Activated CD8-positive, alpha-beta T cell treated with anti-CD3 and anti-CD28 coated beads for 36 hours (primary cell): Measurements from ENCODE around the gene ERBB4. TPM values are rescaled to one million over a fixed set of nuclear protein-coding genes. Genes with fewer than 3 reads are reported as not detected.
"Not testable (repeated sequence)": the region's sequence is repeated elsewhere in the genome, so short reads cannot be mapped to it uniquely, and the experiment has no call there.

ENCODE experiments used
- ATAC-seq: fragments of 200-7000 bp; cut with Tn5 transposase; one replicate; pipeline ENCODE4 v1.10.0; 2021; ENCODE audit warnings: mild to moderate bottlenecking, moderate library complexity
- CTCF ChIA-PET: fragments of 350-600 bp; sonication (Branson Sonifier 250); formaldehyde crosslinking; loops from one replicate; lab custom pipeline; 2021; ENCODE audit warnings: antibody characterized with exemption; lab: Charles Lee
- POLR2A ChIA-PET: fragments of 350-600 bp; sonication (Branson Sonifier 250); formaldehyde crosslinking; loops from one replicate; lab custom pipeline; 2021; ENCODE audit warnings: antibody characterized with exemption; lab: Charles Lee
- DNase-seq: peaks from one replicate; pipeline ENCODE4 v3.0.0-alpha.2; 2020
- H3K27ac Mint-ChIP-seq: one replicate; pipeline ENCODE4 v1.8.0; 2021; ENCODE audit warnings: mild to moderate bottlenecking, mixed read lengths
- H3K27me3 Mint-ChIP-seq: one replicate; pipeline ENCODE4 v1.8.0; 2021; ENCODE audit warnings: mixed read lengths
- H3K36me3 Mint-ChIP-seq: one replicate; pipeline ENCODE4 v1.8.0; 2021; ENCODE audit warnings: low read depth, mixed read lengths
- H3K4me1 Mint-ChIP-seq: one replicate; pipeline ENCODE4 v1.8.0; 2021; ENCODE audit warnings: low read depth, mixed read lengths
- H3K4me3 Mint-ChIP-seq: one replicate; pipeline ENCODE4 v1.8.0; 2021; ENCODE audit warnings: mild to moderate bottlenecking, moderate library complexity, mixed read lengths
- H3K9me3 Mint-ChIP-seq: one replicate; pipeline ENCODE4 v1.8.0; 2021; ENCODE audit warnings: mixed read lengths
- intact Hi-C: fragments of 100-400 bp; cut with micrococcal nuclease; formaldehyde crosslinking; loops from one replicate; pipeline ENCODE4 v1.10.0; 2022
- total RNA-seq, 2 experiments: library from RNA; stranded (reverse); gene quantifications; one replicate each; pipeline ENCODE4 v1.2.3, GENCODE V29; 2021
- TF ChIP-seq, protein P1 (sequence below): fragments of 200-600 bp; IDR thresholded peaks from one replicate; pipeline ENCODE4 v1.8.0; 2022; ENCODE audit warnings: antibody characterized with exemption, mild to moderate bottlenecking

The ERBB4 gene
- total RNA-seq, 2 experiments from 2014 or later = not detected

GRCh38 chr2:212245880-212246279, 292.7 kb downstream of the ERBB4 start:
- Mint-ChIP-seq H3K36me3 (no peaks in the 10 kb centered on the region), H3K27ac (no peak overlapping the region), H3K27me3 (no peaks in the 10 kb centered on the region), H3K9me3 (no peaks in the 10 kb centered on the region), H3K4me3 (no peak overlapping the region), H3K4me1 (no peaks in the 10 kb centered on the region)
- TF ChIP-seq, protein P1, sequence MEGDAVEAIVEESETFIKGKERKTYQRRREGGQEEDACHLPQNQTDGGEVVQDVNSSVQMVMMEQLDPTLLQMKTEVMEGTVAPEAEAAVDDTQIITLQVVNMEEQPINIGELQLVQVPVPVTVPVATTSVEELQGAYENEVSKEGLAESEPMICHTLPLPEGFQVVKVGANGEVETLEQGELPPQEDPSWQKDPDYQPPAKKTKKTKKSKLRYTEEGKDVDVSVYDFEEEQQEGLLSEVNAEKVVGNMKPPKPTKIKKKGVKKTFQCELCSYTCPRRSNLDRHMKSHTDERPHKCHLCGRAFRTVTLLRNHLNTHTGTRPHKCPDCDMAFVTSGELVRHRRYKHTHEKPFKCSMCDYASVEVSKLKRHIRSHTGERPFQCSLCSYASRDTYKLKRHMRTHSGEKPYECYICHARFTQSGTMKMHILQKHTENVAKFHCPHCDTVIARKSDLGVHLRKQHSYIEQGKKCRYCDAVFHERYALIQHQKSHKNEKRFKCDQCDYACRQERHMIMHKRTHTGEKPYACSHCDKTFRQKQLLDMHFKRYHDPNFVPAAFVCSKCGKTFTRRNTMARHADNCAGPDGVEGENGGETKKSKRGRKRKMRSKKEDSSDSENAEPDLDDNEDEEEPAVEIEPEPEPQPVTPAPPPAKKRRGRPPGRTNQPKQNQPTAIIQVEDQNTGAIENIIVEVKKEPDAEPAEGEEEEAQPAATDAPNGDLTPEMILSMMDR = no peak
- DNase-seq = no peak
- ChIA-PET CTCF (no interaction called here), POLR2A (no interaction called here)
- no peak for ATAC-seq
- intact Hi-C loops = no loop called here

GRCh38 chr2:212242724-212243123, 295.9 kb downstream of the ERBB4 start:
- DNase-seq (no peak), ATAC-seq (no peak)
- H3K36me3 Mint-ChIP-seq = no peaks in the 10 kb centered on the region
- H3K4me3 Mint-ChIP-seq = no peak overlapping the region
- no peaks in the 10 kb centered on the region for H3K27me3 Mint-ChIP-seq
- ChIA-PET CTCF (no interaction called here), POLR2A (no interaction called here)
- intact Hi-C loops = no loop called here
- TF ChIP-seq, protein P1 = no peak
- no peaks in the 10 kb centered on the region for H3K9me3 Mint-ChIP-seq
- no peak overlapping the region for H3K27ac Mint-ChIP-seq
- no peaks in the 10 kb centered on the region for H3K4me1 Mint-ChIP-seq

GRCh38 chr2:212238152-212238551, 300.4 kb downstream of the ERBB4 start:
- intact Hi-C loops, ATAC-seq, H3K9me3 Mint-ChIP-seq, H3K4me3 Mint-ChIP-seq, H3K36me3 Mint-ChIP-seq, DNase-seq, H3K4me1 Mint-ChIP-seq, H3K27me3 Mint-ChIP-seq, H3K27ac Mint-ChIP-seq, POLR2A ChIA-PET: not testable (repeated sequence)
- CTCF ChIA-PET = interaction anchor here (0.7 kb wide), 1 partner anchor 329 kb away, joined by 3 read pairs; no protein-coding TSS in a partner anchor

DNA sequence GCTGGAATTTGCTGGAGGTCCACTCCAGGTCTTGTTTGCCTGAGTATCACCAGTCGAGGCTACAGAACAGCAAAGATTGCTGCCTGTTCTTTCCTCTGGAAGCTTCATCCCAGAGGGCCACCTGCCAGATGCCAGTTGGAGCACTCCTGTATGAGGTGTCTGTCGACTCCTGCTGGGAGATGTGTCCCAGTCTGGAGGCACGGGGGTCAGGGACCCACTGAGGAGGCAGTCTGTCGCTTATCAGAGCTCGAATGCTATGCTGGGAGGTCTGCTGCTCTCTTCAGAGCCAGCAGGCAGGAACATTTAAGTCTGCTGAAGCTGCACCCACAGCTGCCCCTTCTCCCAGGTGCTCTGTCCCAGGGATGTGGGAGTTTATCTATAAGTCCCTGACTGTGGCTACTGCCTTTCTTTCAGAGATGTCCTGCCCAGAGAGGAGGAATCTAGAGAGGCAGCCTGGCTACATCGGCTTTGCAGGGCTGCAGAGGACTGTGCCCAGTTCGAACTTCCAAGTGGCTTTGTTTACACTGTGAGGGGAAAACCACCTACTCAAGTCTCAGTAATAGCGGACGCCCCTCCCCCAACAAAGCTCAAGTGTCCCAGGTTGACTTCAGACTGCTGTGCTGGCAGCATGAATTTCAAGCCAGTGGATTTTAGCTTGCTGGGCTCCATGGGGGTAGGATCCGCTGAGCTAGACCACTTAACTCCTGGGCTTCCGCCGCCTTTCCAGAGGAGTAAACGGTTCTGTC, 301.1 kb downstream of the ERBB4 start:
- intact Hi-C loops = no loop called here
- peaks cover 3% of the 10 kb centered on the region for H3K9me3 Mint-ChIP-seq
- H3K27me3 Mint-ChIP-seq = no peaks in the 10 kb centered on the region
- no peak for ATAC-seq
- H3K36me3 Mint-ChIP-seq = no peaks in the 10 kb centered on the region
- TF ChIP-seq, protein P1 = no peak
- ChIA-PET POLR2A (no interaction called here), CTCF (no interaction called here)
- H3K27ac Mint-ChIP-seq = no peak overlapping the region
- no peaks in the 10 kb centered on the region for H3K4me1 Mint-ChIP-seq
- H3K4me3 Mint-ChIP-seq = no peak overlapping the region
- no peak for DNase-seq

DNA sequence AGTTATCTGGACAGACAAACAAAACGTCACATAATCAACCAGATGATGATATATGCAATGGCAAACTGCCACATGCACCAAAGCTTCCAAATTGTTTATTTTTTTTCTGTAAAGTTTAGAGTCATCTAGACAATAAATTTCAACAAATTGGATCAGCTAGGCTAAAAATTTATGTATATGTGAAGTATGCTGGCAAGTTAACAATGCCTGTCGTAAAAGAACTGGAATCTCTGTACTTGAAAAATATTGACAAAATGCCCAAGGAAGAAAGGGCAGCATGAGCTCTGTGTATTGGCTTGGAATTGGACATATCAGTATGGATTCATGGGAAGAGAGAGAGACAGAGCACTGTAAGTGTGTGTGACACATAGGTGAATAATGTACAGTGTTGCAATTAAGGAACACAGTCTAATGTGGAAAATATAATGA, 309.8 kb downstream of the ERBB4 start:
- intact Hi-C loops = no loop called here
- H3K4me3 Mint-ChIP-seq = no peak overlapping the region
- TF ChIP-seq, protein P1 = no peak
- H3K4me1 Mint-ChIP-seq = no peaks in the 10 kb centered on the region
- DNase-seq (no peak), ATAC-seq (no peak)
- H3K36me3 Mint-ChIP-seq = no peaks in the 10 kb centered on the region
- CTCF ChIA-PET = no interaction called here
- POLR2A ChIA-PET = no interaction called here
- peaks cover 7% of the 10 kb centered on the region for H3K9me3 Mint-ChIP-seq
- H3K27me3 Mint-ChIP-seq = no peaks in the 10 kb centered on the region
- no peak overlapping the region for H3K27ac Mint-ChIP-seq
